ENCODE measurements around the gene DMC1. TPM values are rescaled to one million over a fixed set of nuclear protein-coding genes. Genes with fewer than 3 reads are reported as not detected.

Gene DMC1
- total and polyA plus RNA-seq, 2 of the 13 experiments (the other 11 are each of a cell fraction or from before 2014, with no cell fraction given) = 0.82 TPM; not detected in 1

- no peak for TF ChIP-seq ZBTB42 (CRISPR knock-in tag; IDR thresholded peaks at IDR 0.05)
- 0 out of 2 replicates have a peak, but pooled peaks have one; percentile 71 for TF ChIP-seq ZNF124 (CRISPR knock-in tag; IDR thresholded peaks at IDR 0.05)
- TF ChIP-seq DMAP1 (CRISPR knock-in tag; IDR thresholded peaks at IDR 0.05) = peak; percentile 90
- TF ChIP-seq RBM39 (IDR thresholded peaks at IDR 0.05; ENCODE audit: low read depth, low read length, poor library complexity, severe bottlenecking) = peak; percentile 80
- no peak for TF ChIP-seq FLYWCH1 (CRISPR knock-in tag; IDR thresholded peaks at IDR 0.05)
- TF ChIP-seq ZNF232 (CRISPR knock-in tag; IDR thresholded peaks at IDR 0.05; ENCODE audit: borderline replicate concordance) = peak; percentile 68; the same call in 1 of the 2 replicates
- TF ChIP-seq, protein P1, sequence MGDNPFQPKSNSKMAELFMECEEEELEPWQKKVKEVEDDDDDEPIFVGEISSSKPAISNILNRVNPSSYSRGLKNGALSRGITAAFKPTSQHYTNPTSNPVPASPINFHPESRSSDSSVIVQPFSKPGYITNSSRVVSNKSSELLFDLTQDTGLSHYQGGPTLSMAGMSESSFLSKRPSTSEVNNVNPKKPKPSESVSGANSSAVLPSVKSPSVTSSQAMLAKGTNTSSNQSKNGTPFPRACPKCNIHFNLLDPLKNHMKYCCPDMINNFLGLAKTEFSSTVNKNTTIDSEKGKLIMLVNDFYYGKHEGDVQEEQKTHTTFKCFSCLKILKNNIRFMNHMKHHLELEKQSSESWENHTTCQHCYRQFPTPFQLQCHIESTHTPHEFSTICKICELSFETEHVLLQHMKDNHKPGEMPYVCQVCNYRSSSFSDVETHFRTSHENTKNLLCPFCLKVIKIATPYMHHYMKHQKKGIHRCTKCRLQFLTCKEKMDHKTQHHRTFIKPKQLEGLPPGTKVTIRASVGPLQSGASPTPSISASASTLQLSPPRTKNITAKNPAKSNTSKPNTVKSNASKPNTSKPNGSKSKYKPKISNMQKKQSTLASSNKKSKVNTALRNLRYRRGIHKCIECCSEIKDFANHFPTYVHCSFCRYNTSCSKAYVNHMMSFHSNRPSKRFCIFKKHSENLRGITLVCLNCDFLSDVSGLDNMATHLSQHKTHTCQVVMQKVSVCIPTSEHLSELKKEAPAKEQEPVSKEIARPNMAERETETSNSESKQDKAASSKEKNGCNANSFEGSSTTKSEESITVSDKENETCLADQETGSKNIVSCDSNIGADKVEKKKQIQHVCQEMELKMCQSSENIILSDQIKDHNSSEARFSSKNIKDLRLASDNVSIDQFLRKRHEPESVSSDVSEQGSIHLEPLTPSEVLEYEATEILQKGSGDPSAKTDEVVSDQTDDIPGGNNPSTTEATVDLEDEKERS (CRISPR knock-in tag; IDR thresholded peaks at IDR 0.05) = no peak
- peak in 1 of 2 experiments; percentile 42; a peak in 1 of 4 replicates for TF ChIP-seq KLF16 (CRISPR knock-in tag; IDR thresholded peaks at IDR 0.05)
- TF ChIP-seq KLF11 (CRISPR knock-in tag; IDR thresholded peaks at IDR 0.05) = no peak
- TF ChIP-seq USF2 (IDR thresholded peaks at IDR 0.05; ENCODE audit: low read depth, low read length) = no peak
- TF ChIP-seq USF2 (CRISPR knock-in tag; IDR thresholded peaks at IDR 0.05; ENCODE audit: borderline replicate concordance) = no peak
- TF ChIP-seq, protein P2, sequence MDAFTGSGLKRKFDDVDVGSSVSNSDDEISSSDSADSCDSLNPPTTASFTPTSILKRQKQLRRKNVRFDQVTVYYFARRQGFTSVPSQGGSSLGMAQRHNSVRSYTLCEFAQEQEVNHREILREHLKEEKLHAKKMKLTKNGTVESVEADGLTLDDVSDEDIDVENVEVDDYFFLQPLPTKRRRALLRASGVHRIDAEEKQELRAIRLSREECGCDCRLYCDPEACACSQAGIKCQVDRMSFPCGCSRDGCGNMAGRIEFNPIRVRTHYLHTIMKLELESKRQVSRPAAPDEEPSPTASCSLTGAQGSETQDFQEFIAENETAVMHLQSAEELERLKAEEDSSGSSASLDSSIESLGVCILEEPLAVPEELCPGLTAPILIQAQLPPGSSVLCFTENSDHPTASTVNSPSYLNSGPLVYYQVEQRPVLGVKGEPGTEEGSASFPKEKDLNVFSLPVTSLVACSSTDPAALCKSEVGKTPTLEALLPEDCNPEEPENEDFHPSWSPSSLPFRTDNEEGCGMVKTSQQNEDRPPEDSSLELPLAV (CRISPR knock-in tag; conservative IDR thresholded peaks at IDR 0.05; ENCODE audit: low read depth) = no peak
- no peak for TF ChIP-seq NCOA1 (CRISPR knock-in tag; IDR thresholded peaks at IDR 0.05)
- no peak for TF ChIP-seq SP140L (CRISPR knock-in tag; IDR thresholded peaks at IDR 0.05; ENCODE audit: borderline replicate concordance)
- peak; percentile 73; the same call in 1 of the 2 replicates for TF ChIP-seq TOPORS (CRISPR knock-in tag; IDR thresholded peaks at IDR 0.05)
- no peak for TF ChIP-seq ZNF768 (CRISPR knock-in tag; IDR thresholded peaks at IDR 0.05)
- no peak for TF ChIP-seq XRCC5 (optimal IDR thresholded peaks at IDR 0.05; ENCODE audit: low read length)
- TF ChIP-seq ZNF317 (CRISPR knock-in tag; IDR thresholded peaks at IDR 0.05) = peak; percentile 74; the same call in 1 of the 2 replicates
- TF ChIP-seq SALL1 (CRISPR knock-in tag; IDR thresholded peaks at IDR 0.05) = 0 out of 2 replicates have a peak, but pooled peaks have one; percentile 46
- TF ChIP-seq ZZZ3 (CRISPR knock-in tag; IDR thresholded peaks at IDR 0.05; ENCODE audit: borderline replicate concordance) = no peak
- TF ChIP-seq MIER2 (CRISPR knock-in tag; IDR thresholded peaks at IDR 0.05) = no peak
- TF ChIP-seq BRF2 (CRISPR knock-in tag; IDR thresholded peaks at IDR 0.05) = no peak
Observed at GRCh38 chr22:38506118-38506962, 63.6 kb downstream of the DMC1 start, which contains the start of gene DDX17 (continued).
